Measurements from ENCODE around the gene TMEM223.
"Not testable (repeated sequence)": the region's sequence is repeated elsewhere in the genome, so short reads cannot be mapped to it uniquely, and the experiment has no call there.

- not testable (repeated sequence) for TF ChIP-seq PBX3 (CRISPR knock-in tag; IDR thresholded peaks at IDR 0.05); CTCF (tag by site-specific recombination; IDR thresholded peaks at IDR 0.05); ZNF416 (tag by site-specific recombination; IDR thresholded peaks at IDR 0.05); ZNF155 (tag by site-specific recombination; IDR thresholded peaks at IDR 0.05); ZBTB17 (tag by site-specific recombination; IDR thresholded peaks at IDR 0.05)
Measured at GRCh38 chr11:62760867-62761227, 31.0 kb downstream of the TMEM223 start.
